Hematopoietic multipotent progenitor cell treated with erythropoietin and hydrocortisone succinate and interleukin-3 and kit ligand, for 17 days (in vitro differentiated cells): ENCODE measurements around the gene SLC24A3.
"Not testable (repeated sequence)": the region's sequence is repeated elsewhere in the genome, so short reads cannot be mapped to it uniquely, and the experiment has no call there.

Source experiments
- DNase-seq: peaks from one replicate; pipeline ENCODE4 v3.0.0-alpha.2; 2015; ENCODE audit warnings: low spot score

The SLC24A3 gene

DNA sequence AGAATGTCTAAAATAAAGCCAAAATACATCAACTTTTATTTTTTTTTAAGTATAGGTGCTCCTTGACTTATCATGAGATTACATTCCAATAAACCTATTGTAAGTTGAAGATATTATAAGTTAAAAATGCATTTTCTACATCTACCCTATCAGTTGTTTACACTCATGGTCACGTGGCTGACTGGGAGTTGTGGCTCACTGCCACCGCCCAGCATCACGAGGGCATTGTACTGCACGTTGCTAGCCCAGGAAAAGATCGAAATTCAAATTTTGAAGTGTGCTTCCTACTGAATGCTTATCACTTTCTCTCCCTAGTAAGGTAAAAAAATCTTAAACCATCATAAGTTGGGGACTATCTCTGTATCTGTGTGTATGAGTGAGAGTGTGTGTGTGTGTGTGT, 419.0 kb downstream of the SLC24A3 start:
- DNase-seq = no peak

DNA sequence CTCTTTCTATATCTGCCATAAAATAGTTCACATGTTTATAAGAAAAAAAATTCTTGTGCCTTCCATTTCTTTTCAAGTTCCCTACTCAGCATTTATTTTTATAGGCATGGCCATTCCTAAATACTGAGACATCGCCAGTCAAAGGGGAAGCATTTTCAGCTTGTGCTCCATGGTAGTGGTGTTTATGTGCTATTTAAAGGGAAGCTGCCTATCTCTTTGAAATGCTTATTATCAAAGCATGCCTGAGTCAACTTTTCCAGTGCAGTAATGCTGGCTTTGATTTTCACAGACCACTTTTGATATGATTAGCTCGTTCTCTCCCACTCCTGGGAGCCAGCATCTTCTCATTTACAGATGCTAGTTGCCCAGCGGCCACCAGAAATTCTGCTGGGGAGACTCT, 421.5 kb downstream of the SLC24A3 start:
- no peak for DNase-seq

DNA sequence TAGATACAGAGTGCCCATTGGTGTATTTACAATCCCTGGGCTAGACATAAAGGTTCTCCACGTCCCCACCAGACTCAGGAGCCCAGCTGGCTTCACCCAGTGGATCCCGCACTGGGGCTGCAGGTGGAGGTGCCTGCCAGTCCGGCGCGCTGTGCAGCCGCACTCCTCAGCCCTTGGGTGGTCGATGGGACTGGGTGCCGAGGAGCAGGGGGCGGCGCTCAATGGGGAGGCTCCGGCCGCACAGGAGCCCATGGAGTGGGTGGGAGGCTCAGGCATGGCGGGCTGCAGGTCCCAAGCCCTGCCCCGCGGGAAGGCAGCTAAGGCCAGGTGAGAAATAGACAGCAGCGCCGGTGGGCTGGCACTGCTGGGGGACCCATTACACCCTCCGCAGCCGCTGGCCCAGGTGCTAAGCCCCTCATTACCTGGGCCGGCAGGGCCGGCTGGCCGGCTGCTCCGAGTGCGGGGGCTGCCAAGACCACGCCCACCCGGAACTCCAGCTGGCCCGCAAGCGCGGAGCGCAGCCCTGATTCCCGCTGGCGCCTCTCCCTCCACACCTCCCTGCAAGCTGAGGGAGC, 427.1 kb downstream of the SLC24A3 start:
- DNase-seq = not testable (repeated sequence)

DNA sequence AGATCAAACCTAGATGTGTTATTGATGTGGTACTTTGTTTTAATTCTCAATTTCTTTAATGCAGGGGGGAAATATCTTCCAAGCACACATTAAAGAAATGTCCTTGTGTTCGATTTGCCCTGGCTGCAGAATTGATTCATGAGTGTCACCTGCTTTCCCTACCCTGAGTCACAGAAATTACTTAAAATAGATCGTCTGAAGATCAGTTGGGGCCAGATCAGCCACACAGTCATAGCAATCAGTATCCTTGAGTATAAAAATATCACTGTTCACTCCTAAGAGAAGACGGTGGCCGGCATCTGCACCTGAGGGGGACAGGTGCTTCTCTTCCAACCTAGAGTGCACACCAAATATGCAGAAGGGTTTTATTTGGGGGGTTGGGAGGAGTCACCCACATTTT, 430.4 kb downstream of the SLC24A3 start:
- DNase-seq = no peak

DNA sequence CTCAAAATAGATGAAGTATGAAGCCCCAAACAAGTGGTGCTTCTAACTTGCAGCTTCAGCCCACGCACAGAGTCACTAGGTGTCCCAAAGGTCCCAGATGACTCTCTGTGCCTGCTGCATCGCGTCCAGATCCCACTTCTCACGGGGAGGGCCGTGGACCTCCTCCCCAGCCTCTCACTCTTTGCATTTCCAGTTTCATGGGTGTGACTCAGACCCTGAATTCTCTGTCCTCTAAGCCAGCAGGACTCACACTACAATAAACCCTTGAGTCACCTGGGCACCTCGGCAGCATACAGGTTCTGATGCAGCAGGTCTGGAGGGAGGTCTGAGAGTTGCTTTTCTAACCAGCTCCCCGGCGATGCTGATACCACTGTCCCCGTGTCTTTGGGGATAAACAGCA, 431.6 kb downstream of the SLC24A3 start:
- DNase-seq = no peak

DNA sequence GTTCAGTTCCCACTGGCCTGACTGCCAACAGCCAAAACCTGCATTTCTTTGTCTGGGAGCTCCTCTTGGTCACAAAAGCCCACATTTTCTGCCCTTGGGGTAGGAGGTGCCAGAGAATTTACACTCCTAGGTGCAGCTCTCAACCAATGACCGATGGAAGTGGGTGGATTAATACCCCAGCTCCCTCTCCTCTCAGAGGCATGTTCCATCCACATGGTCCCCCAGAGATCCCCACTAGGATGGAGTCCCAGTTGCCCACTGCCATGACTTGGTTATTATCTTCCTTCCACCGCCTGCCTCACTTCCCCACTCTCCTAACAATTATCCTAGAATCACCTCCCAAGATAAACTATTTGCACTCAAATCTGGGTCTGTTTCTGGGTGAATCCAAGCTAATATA, 434.5 kb downstream of the SLC24A3 start:
- DNase-seq = no peak

DNA sequence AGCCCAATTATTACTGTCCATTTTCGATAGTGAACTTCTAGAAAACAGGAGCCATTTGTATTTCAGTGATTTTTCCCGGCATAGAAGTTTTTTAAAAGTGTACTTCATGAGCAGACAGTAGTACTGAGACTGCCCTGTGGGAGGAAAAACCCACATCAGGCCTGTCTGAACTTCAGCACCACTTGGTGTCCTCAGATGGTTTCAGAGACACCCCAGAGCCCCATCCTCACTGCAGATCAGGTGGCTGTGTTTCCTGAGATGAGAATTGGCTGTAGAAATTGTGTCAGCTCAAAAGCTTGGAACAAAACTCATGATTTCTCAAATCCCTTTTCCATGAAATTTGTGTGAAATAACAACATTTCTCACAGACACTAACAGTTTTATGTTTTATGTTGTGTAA, 435.6 kb downstream of the SLC24A3 start:
- no peak for DNase-seq

DNA sequence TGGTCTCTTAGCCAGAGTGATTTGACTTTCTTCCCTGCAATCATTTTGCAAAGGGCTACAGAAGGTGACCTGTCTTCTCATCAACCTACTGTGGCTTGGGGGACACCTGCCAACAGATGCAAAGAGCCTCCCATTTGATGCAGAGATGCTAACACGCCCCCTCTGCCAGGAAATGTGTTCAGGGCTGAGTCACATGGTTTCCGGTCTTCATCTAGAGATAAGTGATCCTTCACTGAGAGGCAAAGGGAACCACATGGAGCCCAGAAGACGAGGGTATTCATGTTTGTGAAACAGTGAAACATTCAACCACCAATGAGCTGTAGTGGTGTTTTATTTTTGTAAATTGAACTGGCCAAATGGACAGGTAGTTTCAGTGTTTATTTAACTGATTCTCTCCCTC, 436.6 kb downstream of the SLC24A3 start:
- DNase-seq = no peak

DNA sequence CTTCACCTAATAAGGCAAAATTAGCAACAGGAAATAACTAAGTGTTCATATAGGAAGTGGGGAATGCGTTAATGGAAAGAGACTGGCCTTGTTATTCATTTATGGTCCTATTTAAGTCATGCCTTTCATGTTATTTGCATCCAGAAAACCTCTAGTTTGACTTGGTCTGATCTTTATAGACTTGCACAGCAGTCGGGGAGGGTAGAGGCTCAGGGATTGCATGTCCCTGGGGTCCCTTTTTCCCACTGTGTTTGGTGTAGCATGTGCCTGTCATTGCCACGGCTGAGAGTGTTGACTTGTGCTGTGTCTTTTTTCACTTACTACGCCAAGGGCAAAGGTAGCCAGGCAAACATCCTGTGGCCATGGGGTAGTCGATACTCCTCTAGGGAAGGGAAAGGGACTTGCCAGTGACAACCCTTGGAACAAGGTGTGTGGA, 440.2 kb downstream of the SLC24A3 start:
- DNase-seq = no peak

DNA sequence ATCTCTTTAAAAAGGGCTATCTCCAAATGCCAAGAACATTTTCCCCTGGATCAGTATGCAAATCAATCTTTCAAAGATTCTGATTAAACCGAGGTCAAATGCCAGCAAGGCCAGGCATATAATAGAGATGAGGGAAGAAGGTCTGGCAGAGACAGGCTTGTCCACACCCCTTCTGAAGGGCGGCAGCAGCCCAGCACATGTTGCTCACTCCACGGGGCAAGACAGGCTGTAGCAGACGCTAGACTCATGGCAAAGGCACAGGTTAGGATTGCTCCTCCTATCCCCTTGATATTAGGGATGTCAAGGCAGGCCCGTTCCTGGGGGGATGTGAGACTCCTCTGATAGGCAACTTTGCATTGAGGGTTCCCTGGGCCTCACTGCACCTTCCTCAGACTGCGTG, 440.9 kb downstream of the SLC24A3 start:
- DNase-seq = no peak

DNA sequence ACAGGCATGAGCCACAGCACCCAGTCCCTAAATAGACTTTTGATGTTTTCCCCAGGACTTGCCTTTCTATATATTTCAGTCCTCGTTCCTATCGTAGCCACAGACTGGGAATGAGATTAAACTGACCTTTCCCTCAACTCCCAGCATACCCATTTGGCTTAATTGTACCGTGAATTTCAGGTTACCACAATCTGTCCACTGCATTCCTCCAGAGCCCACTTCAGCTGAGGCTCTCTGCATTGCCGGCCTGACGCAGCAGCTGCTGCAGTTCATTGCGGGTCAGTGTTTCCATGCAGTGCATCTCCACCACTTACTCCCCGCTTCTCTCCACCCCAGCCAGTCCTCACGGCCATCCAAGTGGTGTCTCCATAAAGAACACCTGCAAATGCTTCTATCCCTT, 442.5 kb downstream of the SLC24A3 start:
- DNase-seq = no peak

DNA sequence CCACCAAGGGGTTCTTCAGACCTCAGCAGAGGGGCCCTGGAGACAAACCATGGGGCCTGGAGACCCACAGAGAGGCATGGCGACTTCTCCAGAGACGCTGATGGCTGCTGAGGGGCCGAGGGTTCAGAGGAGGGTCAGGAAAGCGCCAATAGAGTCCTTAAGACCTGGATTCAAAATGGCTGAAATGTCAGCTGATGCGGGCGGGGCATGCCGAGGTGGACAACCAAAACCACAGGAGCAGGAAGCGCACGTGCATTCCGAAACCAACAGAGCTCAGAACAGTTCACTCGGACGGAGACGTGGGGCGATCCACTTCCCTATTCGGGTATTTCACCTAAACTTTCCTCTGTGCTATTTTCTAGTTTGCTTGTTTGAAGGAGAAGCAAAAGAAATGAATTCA, 445.7 kb downstream of the SLC24A3 start:
- DNase-seq = no peak

DNA sequence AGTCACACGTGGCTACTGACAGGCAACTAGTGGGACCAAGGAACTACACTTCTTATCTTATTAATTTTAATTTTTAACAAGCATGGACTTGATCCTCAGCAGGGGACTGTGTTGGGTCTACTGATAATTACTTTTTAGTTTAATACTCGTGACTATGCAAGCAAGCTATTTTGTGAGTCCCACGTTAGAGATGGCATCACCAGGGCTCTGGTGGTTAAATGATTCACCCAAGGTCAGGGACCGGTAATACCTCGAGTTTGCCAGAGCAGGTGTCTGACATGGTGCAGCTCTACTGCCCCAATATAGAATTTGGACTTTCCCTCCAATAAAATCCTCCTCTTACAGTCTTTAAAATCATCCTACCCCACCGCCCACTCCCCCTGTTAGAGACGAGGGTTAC, 447.0 kb downstream of the SLC24A3 start:
- no peak for DNase-seq

DNA sequence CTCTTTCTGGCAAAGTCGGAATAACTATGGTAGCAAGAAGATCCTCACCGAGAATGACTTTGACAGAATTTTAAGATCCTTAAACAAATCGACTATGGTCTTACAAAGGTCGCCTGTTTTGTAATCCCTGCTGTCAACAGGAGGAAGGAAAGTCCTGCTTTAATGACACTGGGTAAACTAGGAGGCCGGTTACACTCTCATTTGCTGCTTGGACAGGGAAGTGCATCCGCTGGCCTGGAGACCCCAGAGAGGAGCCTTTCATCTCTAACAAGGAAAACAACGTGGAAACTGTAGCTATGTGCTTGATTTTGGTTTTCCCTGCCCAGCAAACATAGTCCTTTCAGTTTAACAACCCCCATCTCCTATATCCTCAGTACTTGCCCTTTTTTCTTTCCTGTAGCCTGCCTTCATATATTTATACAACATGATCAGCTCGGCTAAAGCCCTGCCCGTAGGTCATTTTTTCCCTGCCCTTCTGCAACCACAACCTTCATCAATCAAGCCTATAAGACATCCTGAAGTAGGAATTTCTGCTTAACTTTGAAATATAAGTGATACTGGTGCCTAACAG, 448.5 kb downstream of the SLC24A3 start:
- DNase-seq = no peak

DNA sequence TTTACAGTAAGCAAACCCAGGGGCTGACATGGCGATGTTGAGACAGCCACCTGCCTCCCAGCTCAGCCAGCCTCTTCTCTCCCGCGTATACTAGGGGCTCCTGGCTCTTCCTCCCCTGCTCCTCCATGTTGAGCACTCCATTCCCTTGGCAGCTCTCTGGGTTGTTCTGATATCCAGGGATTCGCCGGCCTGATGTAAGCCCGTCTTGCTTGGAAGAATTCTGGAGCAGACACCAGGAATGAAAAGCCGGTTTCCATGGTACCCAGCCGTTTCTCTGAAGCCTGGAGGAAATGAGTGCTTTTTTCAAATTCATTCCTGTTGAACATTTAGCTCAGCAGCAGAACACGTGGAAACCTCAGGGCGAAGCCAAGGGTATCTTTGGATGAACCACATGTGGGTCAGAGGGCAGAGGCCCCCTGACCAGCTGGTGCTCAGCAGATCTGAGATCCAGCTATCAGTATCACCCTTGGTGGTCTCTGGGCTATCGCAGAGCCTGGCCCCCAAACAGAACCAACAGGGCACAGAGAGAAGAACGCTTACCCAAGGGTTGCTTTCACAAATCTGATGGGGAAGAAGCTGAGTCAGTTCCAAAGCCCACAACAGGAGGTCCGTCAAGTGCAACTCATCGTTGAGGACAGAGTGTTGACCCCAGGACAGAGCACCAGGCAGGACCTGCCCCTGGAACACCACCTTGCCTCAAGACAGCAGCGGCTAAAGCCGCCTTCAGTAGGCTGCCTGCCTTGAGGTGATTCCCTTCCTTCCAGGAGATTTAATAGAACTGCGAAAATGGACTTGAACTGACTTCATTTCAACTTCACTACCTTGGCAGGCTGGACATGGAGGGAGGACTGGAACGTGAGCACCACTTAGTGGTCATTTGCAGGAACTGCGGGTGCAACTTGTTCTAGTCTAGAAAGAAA, 449.5 kb downstream of the SLC24A3 start:
- peak; percentile 55 for DNase-seq

DNA sequence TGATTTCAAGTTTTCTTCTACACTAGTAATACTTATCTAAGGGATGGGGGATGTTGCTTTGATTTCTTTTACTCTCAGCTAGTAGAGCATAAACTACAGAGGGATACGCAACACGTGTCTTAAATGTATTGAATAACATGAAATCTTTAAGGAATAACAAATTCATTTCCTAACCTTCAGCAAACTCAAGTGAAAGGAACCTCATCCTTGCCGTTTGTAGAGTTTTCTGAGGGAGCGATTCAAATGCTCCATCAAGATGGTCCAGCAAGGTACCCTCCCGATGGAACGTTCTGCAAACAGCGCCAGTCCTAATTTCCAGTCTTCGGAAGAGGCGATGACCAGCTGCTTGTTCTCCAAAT, 450.2 kb downstream of the SLC24A3 start:
- DNase-seq = no peak

DNA sequence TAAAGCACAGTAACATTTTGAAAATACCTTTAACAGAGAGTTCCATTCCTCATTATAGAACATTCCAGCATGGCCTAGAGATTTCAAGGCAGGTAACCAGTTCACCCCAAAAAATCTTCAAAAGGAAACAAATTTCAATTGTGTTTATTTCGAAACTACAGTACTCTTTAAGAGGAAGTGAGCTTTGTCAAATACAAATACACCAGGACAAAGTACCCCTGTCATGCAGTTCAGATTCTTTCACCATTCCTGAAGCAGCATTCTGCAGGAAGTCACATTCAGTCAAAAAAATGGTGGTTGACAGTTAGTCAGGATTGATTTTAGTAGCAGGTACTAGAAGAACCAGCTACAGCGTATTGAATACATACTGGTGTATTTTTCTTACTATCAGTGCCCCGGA, 456.0 kb downstream of the SLC24A3 start:
- no peak for DNase-seq

DNA sequence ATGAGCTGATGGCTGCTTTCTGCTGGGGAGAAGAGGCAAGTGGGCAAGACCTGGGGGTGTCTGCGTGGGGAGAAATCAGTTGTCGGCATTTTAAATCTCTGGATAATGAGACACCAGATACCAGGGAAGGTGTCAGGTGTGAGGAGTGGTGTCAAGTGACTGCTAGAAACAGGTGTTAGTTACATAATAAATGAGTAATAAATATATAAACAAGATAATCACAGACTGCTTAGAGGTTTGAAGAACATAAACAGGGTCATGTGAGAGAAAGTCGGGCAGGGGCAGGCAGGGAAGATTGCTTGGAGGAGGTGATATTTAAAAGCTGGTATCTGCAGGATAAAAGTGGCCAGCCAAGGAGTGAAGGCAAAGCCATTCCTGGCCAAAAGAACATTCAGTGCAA, 458.4 kb downstream of the SLC24A3 start:
- no peak for DNase-seq

DNA sequence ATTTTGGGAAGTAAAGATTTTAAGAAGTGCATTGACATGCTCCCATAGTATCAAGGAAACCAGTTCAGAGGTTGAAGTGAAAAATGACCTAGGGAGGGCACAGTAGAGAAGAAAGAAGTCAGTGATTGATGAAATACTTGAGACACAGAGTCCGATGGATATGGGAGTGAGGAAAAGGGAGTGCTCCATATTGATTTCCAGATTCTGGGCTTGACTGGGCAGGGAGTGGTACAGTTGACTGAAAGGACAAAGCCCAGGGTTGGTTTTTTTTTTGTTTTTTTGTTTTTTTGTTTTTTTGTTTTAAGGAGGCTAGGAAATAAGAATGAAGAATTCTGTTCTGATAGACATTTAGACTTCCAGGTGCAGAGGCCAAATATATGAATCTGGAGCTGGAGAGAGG, 458.9 kb downstream of the SLC24A3 start:
- no peak for DNase-seq

DNA sequence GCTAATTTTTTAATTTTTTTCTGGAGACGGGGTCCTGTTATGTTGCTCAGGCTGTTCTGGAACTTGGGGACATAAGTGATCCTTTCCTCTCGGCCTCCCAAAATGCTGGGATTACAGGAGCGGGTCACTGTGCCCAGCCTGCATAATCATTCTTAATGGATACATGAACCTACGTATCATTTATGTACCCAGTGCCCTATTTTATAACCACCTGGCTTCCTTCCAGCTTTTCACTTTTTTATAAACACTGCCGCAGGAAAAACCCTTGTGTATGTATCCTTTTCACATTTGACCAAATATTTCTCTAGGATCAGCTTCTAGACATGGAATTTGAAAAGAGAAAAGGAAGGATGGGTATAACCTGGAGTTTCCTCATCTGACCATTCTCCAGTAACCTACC, 460.1 kb downstream of the SLC24A3 start:
- no peak for DNase-seq

DNA sequence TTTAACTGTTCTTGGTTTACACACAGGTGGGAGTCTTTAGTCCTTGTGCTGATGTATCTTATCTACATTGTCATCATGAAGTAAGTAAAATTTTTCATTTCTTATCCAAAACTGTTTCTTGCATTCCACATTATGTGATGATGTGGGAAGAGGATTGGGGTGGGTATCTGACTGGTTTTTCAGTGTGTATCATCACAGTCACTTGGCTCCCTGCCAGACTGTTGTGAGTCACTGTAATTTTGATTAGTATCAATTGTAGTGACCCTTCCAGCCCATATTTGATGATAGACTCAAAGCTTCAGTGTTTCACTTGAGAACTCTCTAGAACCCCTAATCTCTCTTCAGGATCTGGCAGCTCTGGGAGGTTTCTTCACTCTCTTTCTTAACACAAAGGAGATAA, 461.1 kb downstream of the SLC24A3 start:
- no peak for DNase-seq

DNA sequence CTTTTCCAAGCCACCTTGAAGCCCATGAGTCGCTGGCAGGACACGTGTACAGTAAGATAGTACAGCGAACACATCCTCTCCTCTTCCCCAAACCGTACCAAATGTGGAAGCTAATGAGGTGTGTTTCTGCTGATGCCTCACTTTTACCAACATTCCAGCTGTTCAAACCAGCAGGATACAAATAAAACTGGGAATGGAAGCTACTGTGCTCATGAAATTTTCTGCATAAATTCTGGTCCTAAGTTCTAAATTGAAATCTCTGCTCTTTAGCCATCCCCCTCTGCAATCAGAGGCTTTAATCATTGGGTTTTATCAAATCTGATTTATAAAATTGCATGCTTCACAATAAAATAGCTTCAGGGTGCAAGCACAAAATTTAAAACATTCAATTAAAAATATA, 463.8 kb downstream of the SLC24A3 start:
- DNase-seq = no peak

DNA sequence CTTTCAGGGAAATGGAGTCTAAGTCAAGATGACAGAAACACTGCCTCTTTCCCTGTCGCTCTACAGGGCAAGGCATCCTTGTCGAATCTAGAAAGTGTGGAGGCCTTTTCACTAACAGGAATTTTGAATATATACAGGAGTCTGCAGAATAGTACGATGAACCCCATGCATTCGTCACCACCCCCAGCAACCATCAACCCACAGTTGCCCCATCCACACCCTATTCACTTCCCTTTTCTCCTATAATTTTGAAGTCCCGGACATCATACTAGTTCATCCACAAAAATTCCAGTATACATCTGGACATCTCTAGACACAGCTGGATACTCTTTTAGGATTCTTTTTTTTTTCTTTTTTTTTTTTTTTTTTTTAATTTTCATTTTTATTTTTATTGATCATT, 464.9 kb downstream of the SLC24A3 start:
- no peak for DNase-seq

DNA sequence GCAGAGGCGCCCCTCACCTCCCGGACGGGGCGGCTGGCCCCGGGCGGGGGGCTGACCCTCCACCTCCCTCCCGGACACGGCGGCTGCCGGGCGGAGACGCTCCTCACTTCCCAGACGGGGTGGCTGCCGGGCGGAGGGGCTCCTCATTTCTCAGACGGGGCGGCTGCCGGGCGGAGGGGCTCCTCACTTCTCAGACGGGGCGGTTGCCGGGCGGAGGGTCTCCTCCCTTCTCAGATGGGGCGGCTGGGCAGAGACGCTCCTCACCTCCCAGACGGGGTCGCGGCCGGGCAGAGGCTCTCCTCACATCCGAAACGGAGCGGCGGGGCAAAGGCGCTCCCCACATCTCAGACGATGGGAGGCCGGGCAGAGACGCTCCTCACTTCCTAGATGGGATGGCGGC, 466.1 kb downstream of the SLC24A3 start:
- not testable (repeated sequence) for DNase-seq
